HG02763 (cell line): ENCODE data around the gene TMEM185B.
"Not testable (repeated sequence)": the region's sequence is repeated elsewhere in the genome, so short reads cannot be mapped to it uniquely, and the experiment has no call there.

Experiments
- ATAC-seq: cut with Tn5 transposase; IDR thresholded peaks from one replicate; pipeline ENCODE4 v1.9.1; 2021; ENCODE audit warnings: mild to moderate bottlenecking, moderate library complexity; ENCODE audit not compliant: unreplicated experiment

The TMEM185B gene

DNA sequence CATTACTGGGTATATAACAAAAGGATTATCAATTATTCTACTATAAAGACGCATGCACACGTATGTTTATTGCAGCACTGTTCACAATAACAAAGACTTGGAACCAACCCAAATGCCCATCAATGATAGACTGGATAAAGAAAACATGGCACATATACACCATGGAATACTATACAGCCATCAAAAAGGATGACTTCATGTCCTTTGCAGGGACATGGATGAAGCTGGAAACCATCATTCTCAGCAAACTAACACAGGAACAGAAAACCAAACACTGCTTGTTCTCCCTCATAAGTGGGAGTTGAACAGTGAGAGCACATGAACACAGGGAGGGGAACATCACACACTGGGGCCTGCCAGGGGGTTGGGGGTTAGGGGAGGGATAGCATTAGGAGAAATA, 12.0 kb upstream of the TMEM185B start:
- ATAC-seq = not testable (repeated sequence)

DNA sequence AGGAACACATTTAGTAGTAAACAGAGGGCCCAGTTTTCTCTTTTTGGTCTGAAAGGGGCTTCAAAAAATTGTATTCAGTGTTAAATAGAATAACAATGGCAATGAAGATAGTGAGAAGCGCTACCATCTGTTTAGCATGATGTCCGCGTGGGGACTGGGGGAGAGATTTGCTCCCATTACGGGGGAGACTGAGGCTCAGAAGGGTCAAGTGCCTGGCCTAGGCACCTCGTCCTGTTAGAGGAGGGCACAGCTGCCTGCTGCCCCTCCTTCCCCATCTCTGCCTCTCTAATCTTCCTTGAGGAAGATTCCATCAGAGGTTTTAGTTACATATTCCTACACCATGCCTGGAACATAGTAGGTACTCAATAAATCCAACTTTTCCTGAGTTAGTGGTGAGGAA, 10.1 kb upstream of the TMEM185B start:
- ATAC-seq = no peak

DNA sequence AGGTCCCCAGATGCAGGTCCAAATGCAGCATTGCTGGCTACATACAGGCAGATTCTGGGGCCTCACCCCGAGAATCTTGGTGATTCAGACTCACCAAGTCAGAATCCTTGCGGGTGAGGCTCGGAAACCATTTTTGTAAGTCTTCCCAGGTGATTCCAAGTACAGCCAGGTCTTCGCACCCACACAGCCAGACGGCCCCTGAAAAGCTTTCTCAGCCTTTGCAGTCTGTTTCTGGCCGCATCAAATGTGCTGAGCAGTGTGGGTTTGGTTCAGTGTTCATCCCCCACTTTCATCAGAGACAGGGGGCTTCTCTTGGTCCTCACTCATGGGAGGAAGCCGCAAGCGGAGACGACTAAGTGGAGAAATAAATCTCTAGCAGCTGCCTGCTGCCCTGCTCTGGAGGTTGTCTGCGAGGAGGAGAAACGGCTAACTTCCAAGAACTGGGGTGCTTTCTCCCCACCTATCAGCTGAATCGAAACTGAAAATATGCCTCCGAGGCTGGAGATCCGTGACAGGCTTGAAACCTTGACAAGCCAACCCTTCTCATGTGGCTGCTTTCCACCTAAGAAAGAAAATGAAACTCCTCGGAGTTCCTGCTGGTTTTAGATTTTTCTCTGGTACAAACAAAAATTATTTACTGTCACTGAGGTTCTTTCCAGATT, 8.9 kb upstream of the TMEM185B start:
- ATAC-seq = peak; percentile 84

DNA sequence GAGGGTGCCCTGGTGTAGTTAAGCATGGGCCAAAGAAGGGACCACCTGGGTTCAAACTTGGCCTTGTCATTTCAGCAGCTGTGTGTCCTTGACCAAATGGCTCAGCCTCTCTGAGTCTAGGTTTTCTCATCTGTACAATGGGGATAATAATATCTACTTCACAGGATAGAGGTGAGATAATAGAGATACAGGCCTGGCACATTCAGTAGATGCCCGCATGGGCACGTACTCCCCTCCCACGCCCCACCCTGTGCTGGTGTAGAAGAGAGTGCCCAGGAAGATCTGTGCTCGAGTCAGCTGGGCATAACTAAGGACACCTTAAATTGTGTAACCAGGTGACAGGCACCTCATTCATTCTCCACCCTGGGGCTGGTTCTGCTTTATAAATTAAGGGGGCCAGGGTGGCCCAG, 8.4 kb upstream of the TMEM185B start:
- ATAC-seq = peak; percentile 9

DNA sequence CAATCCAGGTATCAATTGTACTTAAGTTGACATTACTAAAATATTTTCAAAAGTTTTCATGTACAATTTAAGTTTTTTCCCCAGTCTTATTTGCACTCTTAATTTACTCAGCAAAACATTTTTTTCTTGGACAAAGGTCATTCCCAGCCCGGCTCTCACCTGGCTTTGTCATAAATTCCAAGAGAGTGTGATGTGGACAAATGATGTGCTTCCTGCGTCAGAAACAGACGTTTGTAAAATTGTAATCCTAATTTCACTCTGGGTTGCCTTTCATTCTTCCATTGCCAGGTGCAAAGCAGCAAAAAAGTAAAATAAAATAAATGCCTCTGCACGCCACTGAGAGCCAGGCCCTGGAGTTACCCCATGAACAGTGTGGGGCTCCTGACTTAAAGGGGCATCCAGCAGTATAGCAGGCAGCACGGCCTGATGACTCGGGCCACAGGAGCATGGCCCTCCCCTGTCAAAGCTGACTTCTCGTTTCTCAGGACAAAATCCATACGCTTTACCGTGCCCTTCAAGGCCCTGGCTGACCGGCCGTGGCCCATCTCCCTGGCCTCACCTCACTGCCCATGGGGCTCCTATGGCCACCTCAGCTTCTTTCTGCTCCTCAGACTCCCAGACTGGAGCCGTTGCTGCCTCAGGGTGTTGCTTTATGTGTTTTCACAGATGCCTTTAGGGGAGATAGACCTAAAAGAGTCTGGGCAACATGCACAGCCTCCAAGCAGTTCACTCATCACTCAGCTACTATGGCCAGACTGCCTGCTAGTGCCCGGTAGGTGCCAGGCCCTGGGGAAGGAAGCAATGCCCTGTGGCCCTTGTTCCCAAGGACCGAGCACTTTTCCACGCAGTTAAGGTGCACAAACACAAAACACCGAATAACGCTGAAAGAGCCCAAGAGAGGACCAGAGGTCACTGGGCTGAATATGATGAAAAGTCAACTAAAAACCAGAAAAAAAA, 7.6 kb upstream of the TMEM185B start:
- ATAC-seq = no peak

DNA sequence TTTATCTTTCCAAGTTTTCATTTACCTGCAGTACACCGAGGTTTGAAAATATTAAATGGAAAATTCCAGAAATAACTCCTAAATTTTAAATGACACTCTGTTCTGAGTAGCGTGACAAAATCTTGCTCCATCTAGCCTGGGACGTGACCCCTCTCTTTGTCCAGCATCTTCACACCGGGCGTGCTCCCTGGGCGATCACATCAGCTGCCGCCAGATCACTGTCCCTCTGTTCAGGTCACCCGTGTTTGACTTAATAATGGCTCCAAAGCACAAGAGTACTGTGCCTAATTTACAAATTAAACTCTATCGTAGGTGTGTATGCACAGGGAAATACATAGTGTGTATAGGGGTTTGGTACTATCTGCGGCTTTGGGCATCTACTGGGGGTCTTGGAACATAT, 6.1 kb upstream of the TMEM185B start:
- ATAC-seq = no peak

DNA sequence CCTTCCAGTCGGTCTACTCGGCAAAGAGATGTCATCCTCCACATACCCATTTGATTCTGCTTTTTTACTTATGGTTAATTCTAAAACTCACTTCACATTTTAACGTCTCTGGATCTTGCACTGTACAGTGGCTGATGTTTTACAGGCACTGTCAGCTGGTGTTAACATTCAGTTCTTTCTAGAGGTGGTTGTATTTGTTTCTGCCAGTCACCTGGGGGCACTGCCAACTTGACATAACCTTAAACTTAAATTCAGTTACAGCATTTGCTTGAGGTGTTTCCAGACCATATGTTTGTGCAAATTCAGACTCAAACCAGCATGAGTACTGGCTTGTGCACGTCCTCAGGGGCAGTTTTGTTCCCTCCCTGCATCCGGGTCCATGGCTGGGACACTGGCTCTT, 5.3 kb upstream of the TMEM185B start:
- ATAC-seq = no peak

DNA sequence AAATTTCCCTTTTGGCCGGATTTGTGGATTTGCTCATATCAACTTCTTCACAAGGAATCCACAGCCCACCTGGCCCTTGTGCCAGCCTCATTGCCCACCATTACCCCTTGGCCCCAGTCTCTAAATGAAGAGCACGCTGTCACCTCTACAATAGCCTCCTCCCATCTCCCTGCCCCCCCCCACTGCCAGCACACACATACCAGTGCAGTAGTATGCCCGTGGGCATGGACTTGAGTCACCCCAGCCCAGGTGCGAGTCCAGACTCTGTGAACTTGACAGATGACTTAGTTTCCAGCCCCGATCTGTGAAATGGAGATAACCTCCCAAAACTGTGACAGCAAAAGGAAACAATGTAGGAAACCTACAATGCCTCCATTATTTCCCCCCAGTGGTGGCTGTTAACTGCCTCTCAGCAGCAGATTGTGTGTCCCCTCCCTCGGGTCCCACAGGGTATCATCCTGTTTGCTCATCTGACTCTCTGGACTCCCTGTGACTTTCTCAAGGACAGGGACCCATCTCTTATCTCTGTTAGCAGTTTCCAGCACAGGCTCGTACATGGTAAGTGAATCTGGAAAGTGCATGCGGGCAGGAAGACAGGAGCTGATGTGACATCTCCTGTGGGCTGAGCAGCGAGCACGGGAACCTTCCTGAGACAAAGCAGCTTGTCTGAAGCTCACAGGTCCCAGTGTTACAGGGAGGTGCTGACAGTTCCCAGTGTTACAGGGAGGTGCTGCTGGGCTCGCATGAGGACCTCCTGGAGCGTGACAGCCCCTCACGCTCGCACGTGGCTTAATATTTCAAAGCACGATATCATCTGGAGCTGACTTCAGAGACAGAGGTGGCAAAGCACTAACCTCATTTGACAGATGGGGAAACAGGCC, 4.2 kb upstream of the TMEM185B start:
- no peak for ATAC-seq

DNA sequence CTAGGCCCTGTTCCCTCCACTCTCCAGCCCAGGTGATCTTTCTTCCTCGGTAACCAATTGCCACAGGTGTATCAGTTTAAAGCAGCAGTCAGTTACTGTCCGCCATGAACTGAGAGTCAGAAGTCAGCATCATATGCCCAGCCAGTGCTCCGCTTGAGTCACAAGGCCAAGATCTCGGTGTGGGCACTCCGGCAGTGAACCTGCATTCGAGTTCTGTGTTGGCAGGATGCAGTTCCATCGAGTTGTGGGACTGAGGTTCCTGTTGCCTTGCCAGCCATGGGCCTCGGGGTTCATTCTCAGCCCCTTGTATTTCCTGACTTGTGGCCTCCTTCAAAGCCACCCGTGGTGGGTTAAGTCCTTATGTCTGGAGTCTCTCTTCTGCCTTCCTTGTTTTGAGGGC, 3.1 kb upstream of the TMEM185B start:
- no peak for ATAC-seq

DNA sequence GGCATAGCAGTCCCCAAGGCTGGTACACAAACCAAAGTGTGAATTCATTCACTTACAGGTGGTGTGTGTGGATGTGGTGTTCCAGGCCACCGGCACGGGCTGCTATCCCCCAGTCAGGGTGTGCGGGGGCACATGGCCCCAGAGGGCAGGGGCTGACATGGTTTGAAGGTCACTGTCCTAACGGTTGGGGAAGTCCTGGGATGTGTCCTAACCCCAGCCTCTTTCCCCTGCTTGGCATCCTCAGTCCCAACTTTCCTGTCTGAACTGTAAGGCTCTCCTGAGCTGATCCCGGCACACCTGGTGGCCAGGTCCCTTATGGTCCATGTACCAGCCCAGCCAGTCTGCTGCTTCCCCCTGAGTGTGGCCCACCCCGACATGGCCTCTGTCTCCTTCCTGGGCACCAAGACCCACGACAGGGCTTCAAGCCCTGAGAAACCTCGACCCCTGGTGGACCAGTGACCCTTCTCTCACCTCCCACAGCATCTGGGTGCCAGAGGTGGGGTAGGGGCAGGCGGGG, 2.4 kb upstream of the TMEM185B start:
- ATAC-seq = no peak

DNA sequence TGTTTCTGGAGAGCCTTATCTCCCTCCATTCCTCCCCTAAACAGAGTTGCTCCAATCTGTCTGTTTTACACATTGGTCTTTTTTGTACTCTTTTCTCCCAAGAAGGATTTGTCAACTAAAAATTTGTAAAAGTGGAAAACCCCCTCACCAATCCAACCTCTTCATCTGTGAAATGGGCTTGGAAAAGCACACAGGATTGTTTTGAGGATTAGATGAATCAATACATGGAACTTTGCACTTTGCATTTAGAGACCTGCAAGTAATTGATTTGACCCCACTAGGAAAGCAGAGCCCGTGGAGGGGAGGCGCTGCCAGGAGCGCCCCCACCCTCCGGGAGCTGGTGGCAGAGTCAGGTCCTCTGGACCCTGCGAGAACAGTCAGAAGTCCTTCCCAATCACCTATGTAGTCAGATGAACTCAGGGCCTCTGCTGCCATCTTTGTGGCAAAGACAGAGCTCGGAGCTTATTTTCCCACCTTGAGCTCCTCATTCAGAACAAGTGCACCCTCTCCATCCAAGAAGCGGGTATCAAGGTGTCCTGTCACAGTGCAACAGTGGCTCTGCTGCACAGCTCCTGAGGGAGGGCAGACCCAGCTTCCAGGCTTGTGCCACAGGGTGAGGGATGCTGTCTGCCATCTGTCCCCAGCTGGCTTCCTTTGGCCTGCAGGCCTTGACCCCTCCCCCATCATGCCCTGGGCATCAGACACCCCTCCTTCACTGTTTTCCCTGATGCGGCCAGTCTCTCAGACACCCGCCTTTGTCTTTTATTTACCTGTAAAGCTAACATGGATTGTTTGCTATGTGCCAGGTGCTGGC, 1.7 kb upstream of the TMEM185B start:
- ATAC-seq = no peak

DNA sequence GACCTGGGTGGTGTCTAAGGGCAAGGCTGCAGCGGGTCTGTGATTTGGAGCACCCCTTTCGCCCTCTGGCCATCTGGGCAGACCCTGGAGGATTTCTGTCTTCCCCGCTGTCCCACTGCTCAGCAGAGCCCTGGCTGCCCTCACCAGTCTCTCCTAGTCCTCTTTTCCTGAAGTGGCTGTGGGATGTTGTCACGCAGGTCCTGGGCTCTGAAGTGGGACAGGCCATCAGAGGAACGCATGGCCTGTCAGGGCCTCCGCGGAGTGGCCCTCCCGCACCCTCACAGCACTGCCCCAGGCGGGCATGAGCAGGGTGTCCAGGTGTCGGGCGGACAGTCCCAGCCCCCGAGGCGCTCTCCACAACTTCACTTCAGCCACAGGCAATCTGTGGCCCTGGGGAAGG, 1.1 kb upstream of the TMEM185B start:
- no peak for ATAC-seq

DNA sequence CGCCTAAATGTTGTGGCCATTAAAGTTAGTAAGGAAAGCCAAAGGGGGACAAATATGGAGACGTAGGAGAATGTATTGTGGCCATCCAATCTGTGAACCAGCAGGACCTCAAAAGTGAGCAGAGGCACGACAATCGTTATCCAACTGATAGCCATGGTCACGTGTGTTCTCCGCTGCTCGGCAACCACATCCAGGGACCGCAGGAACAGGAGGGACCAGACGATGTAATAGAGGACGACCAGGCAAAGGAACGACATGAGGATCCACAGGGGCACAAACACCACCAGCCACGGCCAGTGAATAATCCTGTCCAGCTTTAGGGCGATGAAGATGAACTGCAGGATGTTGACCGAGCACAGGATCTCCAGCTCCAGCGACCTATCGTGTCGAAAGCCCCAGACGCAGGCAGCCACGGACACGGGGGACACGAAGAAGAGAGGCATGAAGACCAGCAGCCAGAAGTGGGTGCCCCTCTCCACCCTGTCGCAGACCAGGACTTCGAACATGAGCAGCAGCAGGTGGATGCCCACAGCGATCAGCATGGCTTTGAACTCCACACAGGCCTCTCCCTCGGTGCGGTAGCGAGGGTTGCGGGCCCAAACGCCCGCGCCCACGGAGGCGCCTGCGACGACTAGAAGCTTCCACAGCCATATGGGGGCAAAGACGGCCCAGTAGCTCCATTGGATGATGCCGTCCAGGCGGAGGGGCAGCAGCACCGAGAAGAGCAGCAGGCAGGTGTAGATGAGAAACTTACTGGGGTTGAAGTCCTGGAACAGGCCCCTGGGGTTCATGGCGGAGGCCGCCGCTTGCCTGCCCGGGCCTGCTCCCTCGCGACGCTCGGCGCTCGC, 790 bp downstream of the TMEM185B start:
- no peak for ATAC-seq

DNA sequence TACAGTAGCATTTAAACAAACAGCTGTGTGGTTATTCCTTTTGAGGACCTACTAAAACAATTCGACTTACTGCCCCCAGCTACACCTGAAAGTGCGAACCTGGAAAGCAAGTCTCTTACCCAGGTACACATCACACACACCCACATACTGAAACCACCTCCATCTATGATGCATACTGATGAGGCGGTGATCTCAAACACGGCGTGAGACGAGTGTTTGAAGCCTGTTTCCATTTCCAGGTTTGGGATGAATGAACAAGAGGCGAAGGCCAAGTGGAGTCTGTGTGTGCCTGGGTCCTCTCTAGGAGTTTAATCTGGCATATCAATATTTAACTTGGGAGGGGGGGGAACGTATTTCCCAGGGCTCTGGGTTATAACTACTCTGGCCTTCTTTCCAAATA, 1.6 kb downstream of the TMEM185B start:
- no peak for ATAC-seq

DNA sequence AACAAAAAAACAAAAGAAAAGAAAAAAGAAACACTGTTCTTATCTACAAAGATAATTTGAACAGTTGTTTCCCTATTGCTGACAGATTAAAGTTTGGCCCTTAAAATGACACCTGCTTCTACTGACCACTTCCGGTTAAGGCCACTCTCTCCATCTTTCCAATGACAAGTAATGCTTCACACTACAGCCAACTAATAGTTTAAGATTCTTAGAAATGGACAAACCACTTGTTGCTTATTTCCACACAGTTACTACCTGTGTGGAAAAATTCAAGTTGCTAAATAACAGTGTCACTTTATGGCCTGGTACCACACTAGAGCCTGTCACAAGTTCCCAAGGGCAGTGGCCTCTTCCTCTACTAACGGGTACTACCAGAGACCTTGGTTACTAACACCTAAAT, 2.4 kb downstream of the TMEM185B start:
- ATAC-seq = no peak

DNA sequence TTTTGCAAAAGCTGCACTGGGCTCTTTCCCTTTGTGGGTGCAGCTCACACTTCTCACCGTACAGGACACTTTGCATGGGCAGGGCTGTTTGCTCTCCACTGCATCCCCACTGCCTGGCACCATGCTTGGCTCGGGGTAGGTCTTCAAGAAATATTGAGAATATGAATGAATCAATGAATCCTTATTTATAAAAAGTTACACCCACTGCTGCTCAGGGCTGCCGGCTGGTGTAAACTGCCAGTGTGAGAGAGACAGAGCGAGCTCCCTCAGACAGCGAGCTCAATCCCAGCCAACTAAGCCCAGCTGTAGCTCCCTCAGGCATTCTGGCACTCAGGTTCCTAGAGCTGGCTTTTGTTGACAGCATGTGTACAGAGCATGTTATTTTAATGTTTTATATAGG, 3.4 kb downstream of the TMEM185B start:
- ATAC-seq = no peak

DNA sequence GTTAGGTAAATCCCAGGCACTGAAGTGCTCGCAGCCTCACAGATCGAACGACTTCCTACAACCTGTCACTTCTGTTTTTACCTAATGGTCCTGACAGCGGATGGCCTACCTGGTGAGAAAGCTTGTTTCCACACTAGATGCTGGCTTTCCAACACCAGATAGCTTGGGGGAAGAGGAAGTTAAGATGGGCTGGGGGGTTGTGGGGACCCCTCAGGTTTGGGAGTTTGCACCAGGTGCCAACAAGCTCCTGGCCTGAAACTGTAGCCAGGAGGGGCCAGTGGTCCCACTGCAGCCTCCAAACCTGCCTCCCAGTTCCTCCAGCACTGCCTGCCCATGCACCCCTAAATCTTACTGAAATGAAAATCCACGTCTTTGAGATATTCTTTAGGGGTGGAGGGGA, 3.9 kb downstream of the TMEM185B start:
- ATAC-seq = no peak

DNA sequence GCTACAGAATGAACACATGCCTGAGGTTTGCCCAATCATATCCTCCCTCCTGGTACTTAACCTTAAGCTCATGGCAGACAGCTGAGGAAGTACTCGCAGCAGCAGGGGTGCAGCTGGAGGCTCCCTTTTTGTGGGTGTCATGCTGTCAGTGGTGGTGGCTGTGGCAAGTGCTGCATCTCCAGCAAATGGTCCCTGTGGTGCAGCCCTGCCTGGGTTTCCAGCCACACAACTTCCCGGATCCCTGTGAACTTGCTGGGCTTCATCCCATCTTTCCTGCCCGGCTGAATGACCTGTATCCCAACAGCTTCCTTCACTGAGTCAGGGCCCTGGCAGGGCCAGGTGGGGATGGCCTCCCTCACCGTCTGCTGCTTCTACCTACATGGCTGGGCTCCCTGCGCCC, 5.0 kb downstream of the TMEM185B start:
- no peak for ATAC-seq

DNA sequence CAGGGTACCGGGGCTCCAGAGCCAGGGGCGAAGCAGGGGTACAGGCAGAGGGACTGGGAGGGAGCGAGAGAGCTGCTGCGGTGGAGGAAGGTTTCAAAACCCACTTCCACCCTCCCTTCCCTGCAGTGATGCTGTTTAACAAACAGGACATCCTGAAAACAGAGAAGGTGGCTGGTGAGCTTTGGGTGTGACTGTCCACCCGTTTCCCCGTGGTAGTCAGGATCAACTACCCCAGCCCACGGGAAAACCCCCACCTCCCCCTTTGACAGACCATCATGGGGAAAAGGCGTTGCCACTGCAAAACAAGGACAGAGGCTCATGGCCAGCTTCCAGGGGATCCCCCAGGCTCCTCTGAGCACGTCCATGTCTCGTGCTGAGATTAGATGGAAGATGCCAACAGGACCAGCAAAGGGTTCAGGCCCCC, 12.9 kb downstream of the TMEM185B start:
- no peak for ATAC-seq
